GM18867 (cell line): ENCODE data around the gene PAPOLA.
"Not testable (repeated sequence)": the region's sequence is repeated elsewhere in the genome, so short reads cannot be mapped to it uniquely, and the experiment has no call there.

Experiments
- ATAC-seq: cut with Tn5 transposase; IDR thresholded peaks from one replicate; pipeline ENCODE4 v1.9.1; 2021; ENCODE audit warnings: mild to moderate bottlenecking, moderate library complexity; ENCODE audit not compliant: unreplicated experiment

Gene PAPOLA

GRCh38 chr14:96502621-96503305 is 581 bp downstream of the PAPOLA start:
- ATAC-seq, result peak; percentile 26

DNA sequence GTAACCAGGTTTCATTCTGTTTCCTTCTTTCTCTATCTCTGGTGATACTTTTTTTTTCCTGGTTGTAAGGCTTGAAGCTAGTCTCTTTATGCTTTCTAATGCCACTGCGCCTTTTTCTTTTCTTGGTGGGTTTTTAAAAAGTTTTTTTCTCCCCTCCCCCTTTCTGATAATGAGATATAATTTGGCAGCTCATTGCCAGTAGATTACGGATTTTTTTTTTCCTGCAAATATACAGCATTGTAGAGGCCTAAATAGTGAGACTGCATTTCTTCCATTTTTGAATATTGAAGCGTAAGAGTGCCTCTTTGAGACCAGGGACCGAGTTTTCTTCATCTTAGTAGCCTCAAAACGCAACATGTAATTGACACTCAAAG is 1.1 kb downstream of the PAPOLA start:
- no peak for ATAC-seq

DNA sequence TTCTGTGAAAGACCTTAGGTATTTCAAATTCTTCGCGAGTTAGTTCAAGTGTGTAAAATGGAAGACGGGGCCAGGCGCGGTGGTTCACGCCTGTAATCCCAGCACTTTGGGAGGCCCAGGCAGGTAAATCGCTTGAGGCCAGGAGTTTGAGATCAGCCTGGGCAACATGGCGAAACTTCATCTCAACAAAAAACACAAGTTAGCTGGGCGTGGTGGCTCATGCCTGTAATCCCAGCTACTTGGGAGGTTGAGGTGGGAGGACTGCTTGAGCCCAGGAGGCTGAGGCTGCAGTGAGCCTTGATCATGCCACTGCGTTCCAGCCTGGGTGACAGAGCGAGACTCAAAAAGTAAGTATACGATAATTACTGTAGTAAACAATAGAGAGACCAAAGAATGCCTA is 2.2 kb downstream of the PAPOLA start:
- not testable (repeated sequence) for ATAC-seq

DNA sequence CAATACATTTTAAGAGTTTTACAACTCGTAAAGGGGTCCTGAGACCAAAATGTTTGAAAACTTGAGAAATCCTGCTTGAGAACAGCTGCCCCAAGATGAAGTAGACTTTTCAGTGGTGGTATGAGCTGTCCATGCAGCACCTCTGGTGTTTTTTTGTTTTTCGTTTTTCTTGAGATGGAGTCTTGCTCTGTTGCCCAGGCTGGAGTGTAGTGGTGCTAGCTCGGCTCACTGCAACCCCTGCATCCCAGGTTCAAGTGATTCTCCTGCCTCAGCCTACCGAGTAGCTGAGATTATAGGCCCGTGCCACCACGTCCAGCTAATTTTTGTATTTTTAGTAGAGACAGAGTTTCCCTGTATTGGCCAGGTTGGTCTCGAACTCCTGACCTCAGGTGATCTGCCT is 5.5 kb downstream of the PAPOLA start:
- no peak for ATAC-seq

- ATAC-seq, result no peak
Observed at GRCh38 chr14:96508900-96509299, 6.7 kb downstream of the PAPOLA start.

DNA sequence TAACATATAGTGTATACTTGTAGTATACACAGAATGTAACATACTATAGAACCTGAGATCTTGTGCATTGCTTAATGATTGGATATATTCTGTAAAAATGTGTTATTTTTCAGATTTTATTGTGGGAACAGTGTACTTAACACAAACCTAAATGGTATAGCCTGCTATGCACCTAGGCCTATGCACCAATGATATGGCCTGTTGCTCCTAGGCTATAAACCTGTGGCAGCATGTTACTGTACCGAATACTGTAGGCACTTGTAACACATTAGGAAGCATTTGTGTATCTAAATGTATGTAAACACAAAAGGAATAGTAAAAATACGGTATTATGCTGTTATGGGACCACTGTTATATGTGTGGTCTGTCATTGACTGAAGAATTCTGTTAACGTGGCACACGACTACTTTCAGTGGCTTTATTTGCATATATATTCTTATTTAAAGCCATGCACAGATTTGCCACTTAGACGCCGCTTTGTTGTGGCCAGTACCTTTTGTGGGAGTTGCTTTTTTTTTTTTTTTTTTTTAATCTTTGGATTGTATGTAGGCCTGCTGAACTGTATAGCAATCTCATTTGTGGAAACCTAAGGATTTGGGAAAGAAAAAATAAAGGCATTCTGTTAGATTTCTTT is 7.4 kb downstream of the PAPOLA start:
- no peak for ATAC-seq

DNA sequence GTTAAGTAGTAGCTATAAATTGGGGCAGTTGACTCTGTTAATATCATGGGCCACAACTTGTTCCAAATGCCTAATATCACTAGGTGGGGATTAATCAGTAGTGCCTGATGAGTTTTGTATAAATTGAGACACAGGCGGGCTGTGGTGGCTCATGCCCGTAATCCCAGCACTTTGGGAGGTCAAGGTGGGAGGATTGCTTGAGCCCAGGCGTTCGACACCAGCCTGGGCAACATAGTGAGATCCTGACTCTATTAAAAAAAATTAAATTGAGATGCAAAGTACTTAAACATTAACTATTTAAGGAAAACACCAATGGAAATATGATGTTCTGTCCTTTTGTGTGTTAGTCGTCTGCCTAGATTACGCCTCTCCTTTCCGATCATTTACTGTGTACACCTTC is 9.0 kb downstream of the PAPOLA start:
- no peak for ATAC-seq

DNA sequence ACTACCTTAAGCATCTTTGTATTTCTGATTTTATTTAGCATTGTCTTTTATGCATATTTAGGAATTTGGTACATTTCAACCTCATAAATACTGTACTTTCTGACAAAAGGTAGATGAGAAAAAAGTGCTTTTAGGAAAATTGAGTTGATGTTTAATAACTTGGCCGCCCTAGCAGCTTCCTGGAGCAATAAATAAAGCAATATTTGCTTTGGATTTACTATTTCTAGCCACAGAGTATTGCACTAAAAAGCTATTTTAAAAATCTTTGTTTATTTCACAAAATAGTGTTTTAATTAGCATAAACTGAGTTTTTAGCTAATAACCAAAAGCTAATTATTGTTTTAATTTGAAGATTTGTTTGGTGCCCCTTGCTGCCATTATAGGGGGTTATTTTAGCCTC is 9.5 kb downstream of the PAPOLA start:
- no peak for ATAC-seq

DNA sequence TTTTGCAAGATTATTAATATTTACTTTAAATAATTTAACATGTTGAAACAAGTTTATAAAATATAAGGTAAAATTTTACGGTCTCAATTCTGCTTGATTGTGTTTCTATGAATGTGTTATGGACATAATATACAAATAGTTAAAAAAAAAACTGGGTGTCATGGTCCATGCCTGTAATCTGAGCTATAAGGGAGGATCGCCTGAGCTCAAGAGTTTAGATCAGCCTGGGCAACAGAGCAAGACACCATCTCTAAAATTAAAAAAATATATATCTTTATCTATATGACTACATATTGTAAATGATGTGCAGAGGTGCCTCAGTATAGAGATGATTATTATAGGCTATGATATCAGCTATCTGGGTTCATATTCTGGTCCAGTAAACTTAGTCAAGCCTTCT is 9.9 kb downstream of the PAPOLA start:
- no peak for ATAC-seq

DNA sequence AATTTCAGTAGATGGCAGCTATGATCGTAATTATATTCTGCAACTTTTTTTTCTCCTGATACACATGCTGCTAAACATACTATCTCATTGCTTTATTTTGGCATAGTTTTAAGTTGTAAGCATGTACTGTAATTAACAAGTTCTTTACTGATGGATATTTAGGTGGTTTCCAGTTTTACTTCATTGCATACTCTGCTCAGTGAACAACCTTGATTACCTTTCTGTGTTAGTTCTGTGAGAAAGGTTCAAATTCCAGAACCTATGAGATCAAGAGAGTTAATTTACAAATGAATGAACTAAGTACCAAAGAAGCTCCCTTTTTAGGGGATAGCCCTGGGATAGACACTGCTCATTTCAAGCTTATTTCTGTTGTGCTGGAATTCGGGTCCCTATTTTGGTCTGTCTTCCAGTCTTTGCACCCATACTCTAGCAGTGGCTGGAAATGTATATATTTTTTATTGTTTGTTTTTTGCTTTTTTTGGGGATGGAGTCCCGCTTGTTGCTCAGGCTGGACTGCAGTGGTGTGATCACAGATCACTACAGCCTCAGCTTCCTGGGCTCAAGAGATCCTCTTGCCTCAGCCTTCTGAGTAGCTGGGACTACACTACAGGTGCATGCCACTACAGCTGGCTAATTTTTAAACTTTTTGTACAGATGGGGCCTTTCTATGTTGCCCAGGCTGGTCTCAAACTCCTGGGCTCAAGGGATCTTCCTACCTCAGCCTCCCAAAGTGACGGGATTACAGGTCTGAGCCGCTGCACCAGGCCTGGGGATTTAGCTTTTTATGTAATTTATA is 10.6 kb downstream of the PAPOLA start:
- no peak for ATAC-seq

- no peak for ATAC-seq
Observed at GRCh38 chr14:96514694-96515093, 12.5 kb downstream of the PAPOLA start.

DNA sequence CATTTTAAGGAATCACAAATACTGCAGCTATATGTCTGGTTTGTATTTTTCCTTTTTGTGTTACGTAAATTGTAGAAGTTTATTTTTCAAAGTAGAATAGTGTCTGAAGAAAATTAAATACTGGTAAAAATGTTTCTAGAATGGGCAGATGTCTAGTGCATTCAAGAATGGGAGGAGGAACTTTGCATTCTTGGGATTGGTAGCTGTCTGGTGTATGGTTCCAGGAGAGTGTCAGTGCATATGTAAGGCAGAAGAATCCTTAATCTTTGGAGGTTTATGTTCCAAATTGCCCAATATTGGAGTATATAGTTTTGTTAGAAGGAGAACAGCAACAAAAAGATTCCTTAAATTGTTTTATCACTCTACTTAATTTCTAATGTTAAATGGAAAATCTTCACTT is 13.5 kb downstream of the PAPOLA start:
- no peak for ATAC-seq

DNA sequence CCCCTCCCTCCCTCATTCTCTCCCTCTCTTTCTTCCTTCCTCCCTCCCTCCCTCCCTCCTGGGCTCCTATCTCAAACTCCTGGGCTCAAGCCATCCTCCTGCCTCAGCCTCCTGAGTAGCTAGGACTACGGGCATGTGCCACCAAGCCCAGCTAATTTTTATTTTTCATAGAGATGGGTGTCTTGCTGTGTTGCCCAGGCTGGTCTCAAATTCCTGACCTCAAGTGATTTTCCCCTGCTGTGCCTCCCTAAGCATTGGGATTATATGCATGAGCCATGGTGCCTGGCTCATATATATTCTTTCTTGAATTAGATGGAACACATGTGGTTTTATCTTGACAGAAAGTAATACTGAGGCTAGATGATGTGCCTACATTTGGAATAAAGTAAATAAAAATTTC is 14.2 kb downstream of the PAPOLA start:
- ATAC-seq, result no peak

DNA sequence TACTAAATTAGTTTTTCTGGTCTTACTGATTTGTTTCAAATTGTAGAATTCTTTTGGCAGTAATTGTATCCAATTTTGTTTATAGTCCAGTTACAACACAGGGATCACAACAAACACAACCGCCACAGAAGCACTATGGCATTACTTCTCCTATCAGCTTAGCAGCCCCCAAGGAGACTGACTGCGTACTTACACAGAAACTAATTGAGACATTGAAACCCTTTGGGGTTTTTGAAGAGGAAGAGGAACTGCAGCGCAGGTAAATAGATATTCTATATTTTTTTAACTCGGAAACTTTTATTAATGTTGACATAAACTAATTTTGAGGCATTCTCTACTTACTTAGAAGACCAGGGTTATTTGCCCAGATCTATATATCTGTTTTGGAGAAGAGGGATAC is 17.8 kb downstream of the PAPOLA start:
- ATAC-seq, result no peak

DNA sequence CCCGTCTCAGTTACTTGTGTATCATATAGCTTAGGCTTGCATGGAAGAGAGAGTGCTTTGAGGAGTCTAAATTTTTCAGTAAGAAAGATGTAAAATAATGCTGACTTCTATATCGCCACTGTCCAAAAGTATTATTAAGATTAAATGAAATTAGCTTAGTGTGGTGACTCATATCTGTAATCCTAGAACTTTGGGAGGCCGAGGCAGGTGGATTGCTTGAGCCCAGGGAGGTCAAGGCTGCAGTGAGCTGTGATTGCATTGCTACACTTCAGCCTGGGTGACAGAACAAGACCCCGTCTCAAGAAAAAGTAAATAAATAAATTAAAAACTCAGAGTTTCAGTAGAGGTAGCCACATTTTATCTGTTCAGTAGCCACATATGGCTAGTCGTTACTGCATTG is 23.3 kb downstream of the PAPOLA start:
- no peak for ATAC-seq

DNA sequence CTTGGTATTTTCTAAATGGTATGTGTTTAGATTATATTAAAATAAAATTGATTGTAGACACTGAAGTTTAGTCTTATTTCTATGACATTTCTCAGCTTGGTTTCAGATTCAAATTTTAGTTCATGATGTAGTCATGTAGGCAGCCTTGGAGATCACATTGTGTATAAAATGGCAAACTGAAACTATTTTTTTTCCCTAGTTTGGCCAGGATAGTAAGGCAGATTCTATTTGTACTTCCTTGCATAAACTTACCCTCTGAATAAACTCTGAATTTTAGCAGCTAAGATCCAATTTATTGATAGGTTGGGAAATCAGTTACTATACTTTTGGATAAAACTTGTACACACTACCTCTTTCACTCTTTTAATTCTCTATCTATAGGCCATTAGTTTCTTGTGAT is 30.4 kb downstream of the PAPOLA start:
- no peak for ATAC-seq

- no peak for ATAC-seq
Observed at GRCh38 chr14:96536807-96537206, 34.6 kb downstream of the PAPOLA start.

DNA sequence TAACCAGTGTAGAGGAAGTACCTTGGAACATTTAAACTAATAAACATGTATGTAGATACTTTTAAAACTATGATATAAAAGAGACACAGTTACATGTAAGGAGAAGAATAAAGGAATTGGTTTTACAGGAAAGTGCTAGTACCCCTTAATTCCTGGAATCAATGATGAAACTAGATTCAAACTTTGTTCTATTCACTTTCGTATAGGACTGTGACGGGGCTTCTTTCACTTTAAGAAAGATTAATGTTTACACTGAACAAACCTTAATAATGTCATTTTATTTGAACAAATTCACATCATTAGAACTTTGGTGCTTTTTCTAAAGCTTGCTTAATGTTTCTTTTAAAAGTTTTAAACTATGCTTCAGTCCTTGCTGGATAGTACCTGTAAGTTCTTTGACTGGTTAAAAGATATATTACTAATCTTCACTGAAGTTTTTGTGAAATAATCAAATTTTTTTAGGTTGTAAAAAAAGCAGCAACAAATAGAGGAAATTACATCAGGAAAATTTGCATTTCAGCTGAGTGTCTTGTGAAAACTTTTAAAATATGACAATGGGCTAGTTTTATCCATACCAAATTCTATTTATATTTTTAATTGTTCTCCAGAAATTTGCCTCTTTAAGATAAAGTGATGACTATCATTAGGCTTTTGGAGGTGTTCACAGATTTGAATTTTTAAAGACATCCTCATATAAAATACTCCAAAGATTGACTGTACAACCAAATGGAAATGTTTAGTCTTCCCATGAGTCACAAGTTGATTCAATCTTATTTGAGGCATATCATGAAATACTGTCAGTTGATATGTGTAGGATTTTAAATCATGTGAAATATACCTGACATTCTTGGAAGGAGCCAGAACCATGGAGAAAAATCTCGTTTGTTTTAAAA is 36.2 kb downstream of the PAPOLA start:
- no peak for ATAC-seq

DNA sequence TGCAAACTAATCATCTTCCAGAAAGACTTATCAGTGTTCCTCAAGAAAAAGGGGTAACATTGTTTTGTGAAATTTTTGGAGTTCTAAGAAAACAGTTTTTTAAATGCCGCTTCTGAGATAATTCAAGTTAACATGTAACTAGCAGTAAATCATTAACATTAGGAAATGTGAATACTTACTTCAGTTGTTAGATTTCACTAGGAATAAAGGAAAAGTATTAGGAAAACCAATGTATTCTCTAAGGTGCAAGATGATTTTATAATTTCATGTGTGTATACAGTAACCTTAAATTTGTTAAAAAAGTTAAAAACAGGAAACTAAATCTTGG is 36.8 kb downstream of the PAPOLA start:
- no peak for ATAC-seq

- no peak for ATAC-seq
Observed at GRCh38 chr14:96554315-96554910, 52.2 kb downstream of the PAPOLA start.

- no peak for ATAC-seq
Observed at GRCh38 chr14:96559571-96559970, 57.4 kb downstream of the PAPOLA start.
